ENCODE measurements around the gene PCP4. TPM values are rescaled to one million over a fixed set of nuclear protein-coding genes. Genes with fewer than 3 reads are reported as not detected.

PCP4 gene
- polyA plus RNA-seq, 2 of the 4 experiments (the other 2 are of a cell fraction) = not detected

DNA sequence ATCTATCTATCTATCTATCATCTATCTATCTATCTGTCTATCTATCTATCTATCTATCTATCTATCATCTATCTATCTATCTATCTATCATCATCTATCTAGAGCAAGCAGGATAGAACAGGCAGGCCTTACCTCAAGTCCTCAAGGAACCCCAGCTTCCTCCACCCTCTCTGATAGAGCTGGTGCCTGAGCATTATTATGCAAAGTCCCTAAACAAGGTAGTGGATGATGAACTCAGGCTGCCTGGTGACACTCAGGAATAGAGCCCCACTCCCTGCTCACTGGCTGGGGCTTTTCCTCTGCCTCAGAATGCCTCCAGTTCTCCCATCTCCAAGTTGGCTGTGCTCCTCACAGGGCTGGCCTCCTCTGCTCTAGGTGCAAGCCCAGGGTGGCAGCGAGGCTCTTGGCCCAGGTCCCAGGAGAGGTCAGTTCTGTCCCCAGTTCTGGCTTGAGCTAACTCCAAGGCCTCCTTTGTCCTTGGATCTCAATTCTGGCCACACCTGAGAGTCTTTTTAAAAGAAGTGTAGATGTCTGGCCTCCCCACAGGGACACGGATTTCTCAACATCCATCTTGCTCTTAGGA is 60.2 kb downstream of the PCP4 start (continued):
- TF ChIP-seq, protein P1, sequence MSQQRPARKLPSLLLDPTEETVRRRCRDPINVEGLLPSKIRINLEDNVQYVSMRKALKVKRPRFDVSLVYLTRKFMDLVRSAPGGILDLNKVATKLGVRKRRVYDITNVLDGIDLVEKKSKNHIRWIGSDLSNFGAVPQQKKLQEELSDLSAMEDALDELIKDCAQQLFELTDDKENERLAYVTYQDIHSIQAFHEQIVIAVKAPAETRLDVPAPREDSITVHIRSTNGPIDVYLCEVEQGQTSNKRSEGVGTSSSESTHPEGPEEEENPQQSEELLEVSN (IDR thresholded peaks at IDR 0.05; ENCODE audit: borderline replicate concordance, low read depth) = no peak
- TF ChIP-seq MYC (IDR thresholded peaks at IDR 0.05; ENCODE audit: borderline replicate concordance, low read length) = no peak

DNA sequence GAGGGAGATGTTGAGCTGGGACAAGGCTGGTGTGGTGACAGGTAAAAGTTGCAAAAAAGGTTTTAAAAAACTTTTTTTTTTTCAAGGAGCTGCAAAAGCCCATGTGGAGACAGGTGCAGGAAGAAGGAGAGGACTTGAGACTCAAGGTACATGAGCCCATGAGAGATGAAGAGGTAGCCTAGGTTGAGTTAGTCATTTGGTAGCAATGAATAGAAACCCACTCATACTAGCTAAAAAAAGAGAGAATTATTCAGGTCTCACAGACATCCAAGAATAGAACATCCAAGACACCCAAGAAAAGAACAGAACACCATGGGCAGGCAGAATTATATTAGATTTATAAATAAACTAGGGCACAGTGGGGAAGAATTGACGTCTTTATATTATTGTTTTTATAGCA is 65.1 kb downstream of the PCP4 start:
- ChIA-PET CTCF (no interaction called here), POLR2A (no interaction called here)
- Histone ChIP-seq H3K9me3 (no peaks in the 10 kb centered on the region), H3K27ac (no peak overlapping the region), H3K4me3 (no peak overlapping the region), H3K4me2 (no peak overlapping the region), H3K4me1 (no peaks in the 10 kb centered on the region)
- 27% methylated on average over 1 of the region's 1 CpG for whole genome bisulfite sequencing (ENCODE audit: missing lambda C conversion rate)
- no peak for FAIRE-seq
- TF ChIP-seq ZFP36 (IDR thresholded peaks at IDR 0.05; ENCODE audit: borderline replicate concordance, partially characterized antibody) (no peak), NR3C1 (IDR thresholded peaks at IDR 0.05) (no peak), MAZ (IDR thresholded peaks at IDR 0.05; ENCODE audit: borderline replicate concordance, low read depth, low read length) (no peak), RCOR1 (IDR thresholded peaks at IDR 0.05; ENCODE audit: low read depth, low read length) (no peak)
- TF ChIP-seq, protein P2, sequence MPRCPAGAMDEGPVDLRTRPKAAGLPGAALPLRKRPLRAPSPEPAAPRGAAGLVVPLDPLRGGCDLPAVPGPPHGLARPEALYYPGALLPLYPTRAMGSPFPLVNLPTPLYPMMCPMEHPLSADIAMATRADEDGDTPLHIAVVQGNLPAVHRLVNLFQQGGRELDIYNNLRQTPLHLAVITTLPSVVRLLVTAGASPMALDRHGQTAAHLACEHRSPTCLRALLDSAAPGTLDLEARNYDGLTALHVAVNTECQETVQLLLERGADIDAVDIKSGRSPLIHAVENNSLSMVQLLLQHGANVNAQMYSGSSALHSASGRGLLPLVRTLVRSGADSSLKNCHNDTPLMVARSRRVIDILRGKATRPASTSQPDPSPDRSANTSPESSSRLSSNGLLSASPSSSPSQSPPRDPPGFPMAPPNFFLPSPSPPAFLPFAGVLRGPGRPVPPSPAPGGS (IDR thresholded peaks at IDR 0.05) = no peak
- no peak for ATAC-seq
- DNase-seq (ENCODE audit: low read depth in 1 of 2, low spot score in 1 of 2) = no peak

DNA sequence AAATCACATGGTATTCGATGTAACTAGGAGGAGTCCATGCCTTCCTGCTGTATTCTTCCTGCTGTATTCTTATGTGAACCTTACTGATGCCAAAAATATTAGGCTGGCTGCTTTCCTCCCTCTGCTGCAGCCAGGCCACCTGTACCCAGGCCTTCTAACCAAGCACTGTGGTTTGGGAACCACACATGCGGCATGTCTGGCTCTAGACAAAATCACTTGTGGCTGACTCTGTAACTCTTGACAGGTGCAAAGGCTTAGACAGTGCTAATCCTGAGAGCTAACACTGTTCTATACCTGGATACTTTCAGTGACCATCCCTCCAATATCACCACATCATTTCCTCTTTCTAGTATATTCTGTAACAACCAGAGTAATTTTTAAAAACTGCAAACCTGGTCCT is 67.7 kb downstream of the PCP4 start:
- no peak for DNase-seq (ENCODE audit: low read depth in 1 of 2, low spot score in 1 of 2)
- CTCF ChIA-PET = interaction anchor here (1.6 kb wide), 1 partner anchor 11 kb away, joined by 3 read pairs; no protein-coding TSS in a partner anchor
- Histone ChIP-seq H3K27ac (no peak overlapping the region), H3K9me3 (no peaks in the 10 kb centered on the region), H3K4me3 (no peak overlapping the region), H3K4me2 (no peak overlapping the region), H3K4me1 (no peaks in the 10 kb centered on the region)
- no peak for TF ChIP-seq MAFK (IDR thresholded peaks at IDR 0.05; ENCODE audit: partially characterized antibody)
- no peak for TF ChIP-seq CEBPB (IDR thresholded peaks at IDR 0.05)
- TF ChIP-seq FOXS1 (CRISPR knock-in tag; IDR thresholded peaks at IDR 0.05) = no peak
- TF ChIP-seq, protein P1 (IDR thresholded peaks at IDR 0.05; ENCODE audit: borderline replicate concordance, low read depth) = no peak
- TF ChIP-seq HOXB13 (CRISPR knock-in tag; IDR thresholded peaks at IDR 0.05; ENCODE audit: low read depth) = no peak
- TF ChIP-seq RCOR1 (IDR thresholded peaks at IDR 0.05; ENCODE audit: low read depth, low read length) = no peak
- no peak for TF ChIP-seq RAD21 (conservative IDR thresholded peaks at IDR 0.05 in 1 of 2, IDR thresholded peaks at IDR 0.05 in 1 of 2)
- no peak for TF ChIP-seq GATA3 (IDR thresholded peaks at IDR 0.05; ENCODE audit: borderline replicate concordance)
- TF ChIP-seq JUN (IDR thresholded peaks at IDR 0.05) = no peak
- TF ChIP-seq BHLHE40 (IDR thresholded peaks at IDR 0.05; ENCODE audit: low read depth, low read length) = no peak
- TF ChIP-seq TP53 (CRISPR knock-in tag; IDR thresholded peaks at IDR 0.05) = no peak
- TF ChIP-seq, protein P3, sequence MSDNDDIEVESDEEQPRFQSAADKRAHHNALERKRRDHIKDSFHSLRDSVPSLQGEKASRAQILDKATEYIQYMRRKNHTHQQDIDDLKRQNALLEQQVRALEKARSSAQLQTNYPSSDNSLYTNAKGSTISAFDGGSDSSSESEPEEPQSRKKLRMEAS (IDR thresholded peaks at IDR 0.05) = no peak
- TF ChIP-seq ZSCAN20 (CRISPR knock-in tag; IDR thresholded peaks at IDR 0.05) = no peak
- no peak for TF ChIP-seq POLR2AphosphoS2 (conservative IDR thresholded peaks at IDR 0.05; ENCODE audit: low read length)
- TF ChIP-seq, protein P2 (IDR thresholded peaks at IDR 0.05) = no peak
- TF ChIP-seq HEYL (CRISPR knock-in tag; IDR thresholded peaks at IDR 0.05) = no peak
- TF ChIP-seq EHMT2 (IDR thresholded peaks at IDR 0.05; ENCODE audit: low read depth) = no peak
- TF ChIP-seq NFE2L2 (conservative IDR thresholded peaks at IDR 0.05; ENCODE audit: low read length) = no peak
- TF ChIP-seq HOXB5 (CRISPR knock-in tag; IDR thresholded peaks at IDR 0.05) = no peak
- no peak for ATAC-seq
- POLR2A ChIA-PET = no interaction called here
- 12% methylated on average over 2 of the region's 2 CpGs for WGBS (ENCODE audit: missing lambda C conversion rate)
- FAIRE-seq = no peak

Data from A549 (cell line).